ENCODE data around the gene CCT8. TPM values are rescaled to one million over a fixed set of nuclear protein-coding genes. Genes with fewer than 3 reads are reported as not detected.

Gene CCT8
- total and polyA plus RNA-seq, 9 of the 15 experiments (the other 6 are each of a cell fraction or from before 2014, with no cell fraction given) = 451 to 1,153 (median 677) TPM

Other genes starting within 250 kb of the CCT8 start
- gene LTN1, start 80.8 kb downstream of the CCT8 start, total RNA-seq (2014; rRNA removed) = 19.1 and 19.8 TPM in 2 replicates
- 49.6 and 60.7 TPM in 2 replicates for gene LTN1, start 80.8 kb downstream of the CCT8 start, total RNA-seq (2014; rRNA removed; fragmentation: Illumina TruSeq; extraction: Trizol)
- gene LTN1, start 80.8 kb downstream of the CCT8 start, total RNA-seq (2015; rRNA removed; fragmentation: Illumina TruSeq; extraction: Trizol) = 39.0 and 40.7 TPM in 2 replicates
- gene LTN1, start 80.8 kb downstream of the CCT8 start, total RNA-seq (2021) = 32.8 and 37.1 TPM in 2 replicates
- 21.8 and 28.7 TPM in 2 replicates for gene LTN1, start 80.8 kb downstream of the CCT8 start, polyA plus RNA-seq (2011; rRNA removed)
- 23.0 and 29.1 TPM in 2 replicates for gene LTN1, start 80.8 kb downstream of the CCT8 start, polyA plus RNA-seq (2014; fragmentation: Illumina TruSeq; extraction: Trizol)
- 10 to 100 TPM; 16.6 to 21.8 TPM for gene LTN1, start 80.8 kb downstream of the CCT8 start, polyA plus RNA-seq (2014; fragmentation: Nextera tagmentation; extraction: Ambion mirVana)
- gene LTN1, start 80.8 kb downstream of the CCT8 start, polyA plus RNA-seq (2014; rRNA removed) = 14.6 and 15.7 TPM in 2 replicates
- gene RWDD2B, start 54.3 kb downstream of the CCT8 start, total RNA-seq (2014; rRNA removed) = 4.6 and 6.4 TPM in 2 replicates
- gene RWDD2B, start 54.3 kb downstream of the CCT8 start, total RNA-seq (2014; rRNA removed; fragmentation: Illumina TruSeq; extraction: Trizol) = 11.5 and 13.8 TPM in 2 replicates
- 8.4 and 8.6 TPM in 2 replicates for gene RWDD2B, start 54.3 kb downstream of the CCT8 start, total RNA-seq (2015; rRNA removed; fragmentation: Illumina TruSeq; extraction: Trizol)
- gene RWDD2B, start 54.3 kb downstream of the CCT8 start, total RNA-seq (2021) = 9.8 and 10.3 TPM in 2 replicates
- 14.4 and 23.7 TPM in 2 replicates for gene RWDD2B, start 54.3 kb downstream of the CCT8 start, polyA plus RNA-seq (2011; rRNA removed)
- gene RWDD2B, start 54.3 kb downstream of the CCT8 start, polyA plus RNA-seq (2014; fragmentation: Illumina TruSeq; extraction: Trizol) = 12.5 and 13.8 TPM in 2 replicates
- 10 to 100 TPM; 27.9 to 31.8 TPM for gene RWDD2B, start 54.3 kb downstream of the CCT8 start, polyA plus RNA-seq (2014; fragmentation: Nextera tagmentation; extraction: Ambion mirVana)
- gene RWDD2B, start 54.3 kb downstream of the CCT8 start, polyA plus RNA-seq (2014; rRNA removed) = 12.3 and 14.7 TPM in 2 replicates
- gene USP16, start 49.0 kb downstream of the CCT8 start, total RNA-seq (2014; rRNA removed) = 38.4 and 39.1 TPM in 2 replicates
- 90.9 and 106 TPM in 2 replicates for gene USP16, start 49.0 kb downstream of the CCT8 start, total RNA-seq (2014; rRNA removed; fragmentation: Illumina TruSeq; extraction: Trizol)
- 77.4 and 85.7 TPM in 2 replicates for gene USP16, start 49.0 kb downstream of the CCT8 start, total RNA-seq (2015; rRNA removed; fragmentation: Illumina TruSeq; extraction: Trizol)
- gene USP16, start 49.0 kb downstream of the CCT8 start, total RNA-seq (2021) = 49.9 and 50.4 TPM in 2 replicates
- 37.6 and 45.5 TPM in 2 replicates for gene USP16, start 49.0 kb downstream of the CCT8 start, polyA plus RNA-seq (2011; rRNA removed)
- 60.7 and 65.1 TPM in 2 replicates for gene USP16, start 49.0 kb downstream of the CCT8 start, polyA plus RNA-seq (2014; fragmentation: Illumina TruSeq; extraction: Trizol)
- 10 to 100 TPM; 62.8 to 67.4 TPM for gene USP16, start 49.0 kb downstream of the CCT8 start, polyA plus RNA-seq (2014; fragmentation: Nextera tagmentation; extraction: Ambion mirVana)
- 39.8 and 45.4 TPM in 2 replicates for gene USP16, start 49.0 kb downstream of the CCT8 start, polyA plus RNA-seq (2014; rRNA removed)
- gene MAP3K7CL, start 57.0 kb upstream of the CCT8 start, total RNA-seq (2014; rRNA removed) = not detected in 2 replicates
- not detected in 2 replicates for gene MAP3K7CL, start 57.0 kb upstream of the CCT8 start, total RNA-seq (2014; rRNA removed; fragmentation: Illumina TruSeq; extraction: Trizol)
- gene MAP3K7CL, start 57.0 kb upstream of the CCT8 start, total RNA-seq (2015; rRNA removed; fragmentation: Illumina TruSeq; extraction: Trizol) = not detected in 2 replicates
- gene MAP3K7CL, start 57.0 kb upstream of the CCT8 start, total RNA-seq (2021) = 0.13 TPM in 1 of 2 replicates, not detected in the other
- 0.07 and 0.14 TPM in 2 replicates for gene MAP3K7CL, start 57.0 kb upstream of the CCT8 start, polyA plus RNA-seq (2011; rRNA removed)
- 0.10 TPM in 1 of 2 replicates, not detected in the other for gene MAP3K7CL, start 57.0 kb upstream of the CCT8 start, polyA plus RNA-seq (2014; fragmentation: Illumina TruSeq; extraction: Trizol)
- under 1 TPM in 1 of 2 experiments, not detected in 1; 0.15 TPM for gene MAP3K7CL, start 57.0 kb upstream of the CCT8 start, polyA plus RNA-seq (2014; fragmentation: Nextera tagmentation; extraction: Ambion mirVana)
- 0.13 TPM in 1 of 2 replicates, not detected in the other for gene MAP3K7CL, start 57.0 kb upstream of the CCT8 start, polyA plus RNA-seq (2014; rRNA removed)
- 23.6 and 24.6 TPM in 2 replicates for gene BACH1, start 225.3 kb upstream of the CCT8 start, total RNA-seq (2014; rRNA removed)
- 51.7 and 57.7 TPM in 2 replicates for gene BACH1, start 225.3 kb upstream of the CCT8 start, total RNA-seq (2014; rRNA removed; fragmentation: Illumina TruSeq; extraction: Trizol)
- gene BACH1, start 225.3 kb upstream of the CCT8 start, total RNA-seq (2015; rRNA removed; fragmentation: Illumina TruSeq; extraction: Trizol) = 33.4 and 36.7 TPM in 2 replicates
- gene BACH1, start 225.3 kb upstream of the CCT8 start, total RNA-seq (2021) = 53.6 and 58.5 TPM in 2 replicates
- 33.3 and 41.2 TPM in 2 replicates for gene BACH1, start 225.3 kb upstream of the CCT8 start, polyA plus RNA-seq (2011; rRNA removed)
- 23.3 and 28.6 TPM in 2 replicates for gene BACH1, start 225.3 kb upstream of the CCT8 start, polyA plus RNA-seq (2014; fragmentation: Illumina TruSeq; extraction: Trizol)
- gene BACH1, start 225.3 kb upstream of the CCT8 start, polyA plus RNA-seq (2014; fragmentation: Nextera tagmentation; extraction: Ambion mirVana) = 10 to 100 TPM; 10.6 to 12.6 TPM
- 14.6 and 15.9 TPM in 2 replicates for gene BACH1, start 225.3 kb upstream of the CCT8 start, polyA plus RNA-seq (2014; rRNA removed)

All from K562 (cell line).